Endothelial cell of umbilical vein (primary cell): Measurements from ENCODE around the gene ERO1B.

Experiments
- CTCF ChIP-seq, 2 donors: IDR thresholded peaks; 1 replicate in 1 of 2; 2 replicates in 1 of 2; pipeline ENCODE4 v1.5.1; 2011; ENCODE audit warnings: low read length in 2 of 2, mild to moderate bottlenecking in 2 of 2, moderate library complexity in 2 of 2, control low read depth in 1 of 2, inconsistent platforms in 1 of 2, low read depth in 1 of 2; ENCODE audit not compliant: insufficient read depth in 1 of 2; ENCODE audit errors: extremely low read depth in 1 of 2
- EZH2 ChIP-seq: IDR thresholded peaks from 2 replicates; pipeline ENCODE4 v1.6.1; 2012; ENCODE audit warnings: borderline replicate concordance, low read depth, mild to moderate bottlenecking, moderate library complexity, low read length, inconsistent platforms; ENCODE audit not compliant: severe bottlenecking
- FOS ChIP-seq: IDR thresholded peaks from 2 replicates; pipeline ENCODE4 v1.6.1; 2011; ENCODE audit warnings: mild to moderate bottlenecking, low read length, moderate library complexity, borderline replicate concordance; ENCODE audit not compliant: insufficient read depth
- MAX ChIP-seq: IDR thresholded peaks from 2 replicates; pipeline ENCODE4 v1.6.1; 2011; ENCODE audit not compliant: insufficient read depth, insufficient read length
- MYC ChIP-seq: IDR thresholded peaks from one replicate; pipeline ENCODE4 v1.6.1; 2011; ENCODE audit warnings: mild to moderate bottlenecking, low read depth, low read length
- POLR2A ChIP-seq: IDR thresholded peaks from 2 replicates; pipeline ENCODE4 v1.6.1; 2012; ENCODE audit warnings: low read depth, mild to moderate bottlenecking, control low read depth, low read length
- POLR2AphosphoS5 ChIP-seq: IDR thresholded peaks from 2 replicates; pipeline ENCODE4 v1.6.1; 2012; ENCODE audit warnings: low read depth, mild to moderate bottlenecking, control low read depth, low read length, moderate library complexity; ENCODE audit not compliant: insufficient read depth

- no peak for TF ChIP-seq POLR2A
- no peak for TF ChIP-seq MAX
- no peak for TF ChIP-seq CTCF (IDR thresholded peaks at IDR 0.05; ENCODE audit: extremely low read depth in 1 of 2, insufficient read depth in 1 of 2, low read depth in 1 of 2, low read length in 2 of 2)
- no peak for TF ChIP-seq EZH2
- TF ChIP-seq POLR2AphosphoS5: no peak
- TF ChIP-seq FOS: no peak
- no peak for TF ChIP-seq MYC
These were observed 6.7 kb downstream of the ERO1B start for GRCh38 chr1:236275061-236275460.
